ENCODE measurements around the gene ADCY4.
"Not testable (repeated sequence)": the region's sequence is repeated elsewhere in the genome, so short reads cannot be mapped to it uniquely, and the experiment has no call there.

ADCY4 gene

DNA sequence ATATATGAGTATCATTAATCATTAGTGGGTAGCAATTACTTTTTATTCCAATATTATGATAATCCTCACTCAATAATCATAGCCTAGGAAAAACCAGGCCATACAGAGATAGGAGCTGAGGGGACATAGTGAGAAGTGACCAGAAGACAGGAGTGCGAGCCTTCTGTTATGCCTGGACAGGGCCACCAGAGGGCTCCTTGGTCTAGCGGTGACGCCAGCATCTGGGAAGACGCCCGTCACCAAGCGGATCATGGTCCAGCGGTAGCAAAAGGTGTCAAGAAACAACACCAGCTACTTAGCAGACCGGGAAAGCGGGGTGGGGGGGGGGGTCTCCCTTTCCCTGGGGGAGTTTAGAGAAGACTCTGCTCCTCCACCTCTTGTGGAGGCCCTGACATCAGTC lies 7.0 kb downstream of the ADCY4 start:
- H3K36me3 ChIP-seq; H3K9me3 ChIP-seq (ENCODE audit: severe bottlenecking); H3K27me3 ChIP-seq (ENCODE audit: insufficient read depth, low read depth, severe bottlenecking); H3K27ac ChIP-seq; H3K4me3 ChIP-seq (ENCODE audit: low read depth, low read length): not testable (repeated sequence)
- TF ChIP-seq, protein P1, sequence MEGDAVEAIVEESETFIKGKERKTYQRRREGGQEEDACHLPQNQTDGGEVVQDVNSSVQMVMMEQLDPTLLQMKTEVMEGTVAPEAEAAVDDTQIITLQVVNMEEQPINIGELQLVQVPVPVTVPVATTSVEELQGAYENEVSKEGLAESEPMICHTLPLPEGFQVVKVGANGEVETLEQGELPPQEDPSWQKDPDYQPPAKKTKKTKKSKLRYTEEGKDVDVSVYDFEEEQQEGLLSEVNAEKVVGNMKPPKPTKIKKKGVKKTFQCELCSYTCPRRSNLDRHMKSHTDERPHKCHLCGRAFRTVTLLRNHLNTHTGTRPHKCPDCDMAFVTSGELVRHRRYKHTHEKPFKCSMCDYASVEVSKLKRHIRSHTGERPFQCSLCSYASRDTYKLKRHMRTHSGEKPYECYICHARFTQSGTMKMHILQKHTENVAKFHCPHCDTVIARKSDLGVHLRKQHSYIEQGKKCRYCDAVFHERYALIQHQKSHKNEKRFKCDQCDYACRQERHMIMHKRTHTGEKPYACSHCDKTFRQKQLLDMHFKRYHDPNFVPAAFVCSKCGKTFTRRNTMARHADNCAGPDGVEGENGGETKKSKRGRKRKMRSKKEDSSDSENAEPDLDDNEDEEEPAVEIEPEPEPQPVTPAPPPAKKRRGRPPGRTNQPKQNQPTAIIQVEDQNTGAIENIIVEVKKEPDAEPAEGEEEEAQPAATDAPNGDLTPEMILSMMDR (IDR thresholded peaks at IDR 0.05; ENCODE audit: low read depth, low read length): peak; percentile 41
- peak; percentile 69 for DNase-seq

DNA sequence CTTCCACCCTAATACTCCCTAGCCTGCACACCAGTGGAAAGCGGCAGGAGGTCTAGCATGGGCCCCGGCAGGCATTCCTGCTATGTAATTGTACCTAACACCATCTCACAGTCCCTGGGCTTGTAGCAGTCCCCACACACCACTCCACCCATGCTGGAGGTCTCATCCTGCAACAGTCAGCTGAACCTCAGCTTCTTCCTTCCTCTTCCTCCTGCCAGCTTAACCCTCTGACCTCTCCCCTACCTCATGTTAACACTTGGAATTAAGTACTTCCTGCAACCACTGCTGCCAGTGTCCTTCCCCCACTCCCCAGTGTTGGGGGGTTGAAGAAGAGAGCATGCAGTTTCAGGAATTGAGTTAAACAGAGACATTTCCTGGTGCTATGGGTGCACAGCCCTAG lies 7.6 kb downstream of the ADCY4 start:
- no peak for DNase-seq
- no peaks in the 10 kb centered on the region for H3K9me3 ChIP-seq (ENCODE audit: severe bottlenecking)
- H3K27me3 ChIP-seq (ENCODE audit: insufficient read depth, low read depth, severe bottlenecking): no peaks in the 10 kb centered on the region
- H3K27ac ChIP-seq: no peak overlapping the region
- no peaks in the 10 kb centered on the region for H3K36me3 ChIP-seq
- TF ChIP-seq, protein P1 (IDR thresholded peaks at IDR 0.05; ENCODE audit: low read depth, low read length): no peak
- H3K4me3 ChIP-seq (ENCODE audit: low read depth, low read length): no peak overlapping the region

DNA sequence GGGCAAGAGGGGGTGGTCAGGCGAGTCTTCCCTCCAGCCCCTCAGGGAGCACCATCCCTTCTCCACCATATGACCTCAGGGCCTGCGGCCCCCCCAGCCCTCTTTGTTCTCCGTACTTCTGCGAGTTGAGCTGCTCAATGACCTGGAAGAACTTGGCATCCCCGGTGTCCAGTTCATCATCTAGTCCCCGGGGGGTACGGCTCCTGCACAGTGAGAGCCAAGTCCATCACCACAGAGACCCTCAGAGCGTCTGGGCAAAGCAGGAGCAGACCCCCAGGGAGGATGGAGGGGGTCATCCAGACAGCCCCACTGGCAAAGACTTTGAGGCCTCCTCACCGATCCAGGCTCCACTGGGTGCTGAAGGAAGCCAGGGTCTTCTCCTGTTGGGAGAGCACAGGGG lies 8.9 kb downstream of the ADCY4 start:
- Histone ChIP-seq H3K4me3 (ENCODE audit: low read depth, low read length) (no peak overlapping the region), H3K27ac (no peak overlapping the region), H3K27me3 (ENCODE audit: insufficient read depth, low read depth, severe bottlenecking) (no peaks in the 10 kb centered on the region), H3K9me3 (ENCODE audit: severe bottlenecking) (no peaks in the 10 kb centered on the region), H3K36me3 (no peaks in the 10 kb centered on the region)
- no peak for DNase-seq
- TF ChIP-seq, protein P1 (IDR thresholded peaks at IDR 0.05; ENCODE audit: low read depth, low read length): no peak

DNA sequence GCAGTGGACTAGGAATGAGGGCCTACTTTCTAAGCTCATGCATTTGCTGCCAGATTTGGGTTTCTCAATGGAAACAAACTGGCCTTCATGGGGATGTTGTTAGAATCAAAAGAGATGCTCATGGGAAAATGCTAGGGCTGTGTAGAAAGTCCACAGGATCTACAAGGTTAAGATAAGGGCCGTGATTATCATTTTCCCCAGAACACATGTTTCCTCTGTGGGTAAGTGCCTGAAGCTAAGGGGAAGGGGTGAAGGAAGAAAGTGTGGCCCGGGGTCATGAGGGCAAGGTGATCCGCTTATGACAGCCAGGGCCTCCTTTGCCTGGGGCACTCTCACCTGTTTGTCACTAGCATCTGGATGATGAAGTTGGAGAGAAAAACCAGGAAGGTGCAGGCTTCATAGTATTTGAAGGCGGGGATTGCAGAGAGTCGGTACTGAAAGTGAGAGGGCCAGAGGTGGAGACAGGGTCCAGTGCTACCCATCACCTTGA lies 9.8 kb downstream of the ADCY4 start:
- H3K27me3 ChIP-seq (ENCODE audit: insufficient read depth, low read depth, severe bottlenecking): no peaks in the 10 kb centered on the region
- DNase-seq: no peak

DNA sequence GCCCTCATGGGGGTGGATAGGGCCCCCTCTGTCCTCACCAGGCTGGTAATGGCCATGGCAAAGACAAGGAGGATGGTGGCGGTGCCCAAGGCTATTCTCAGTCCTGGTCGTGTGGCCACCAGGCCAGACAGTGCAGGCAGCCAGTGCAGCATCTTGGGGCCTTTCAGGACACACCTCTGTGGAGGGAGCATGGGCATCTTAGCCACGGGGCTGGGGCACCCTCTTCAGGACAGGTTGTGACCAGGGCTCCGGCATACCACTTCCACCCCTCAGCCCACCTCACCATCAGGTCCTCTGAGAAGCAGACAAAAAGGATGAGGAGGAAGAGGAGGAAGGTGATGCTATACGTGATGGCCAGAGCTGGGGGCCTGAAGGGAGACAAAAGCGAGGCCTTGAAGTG lies 10.8 kb downstream of the ADCY4 start:
- H3K27ac ChIP-seq: no peak overlapping the region
- DNase-seq: no peak
- H3K4me3 ChIP-seq (ENCODE audit: low read depth, low read length): no peak overlapping the region
- H3K27me3 ChIP-seq (ENCODE audit: insufficient read depth, low read depth, severe bottlenecking): no peaks in the 10 kb centered on the region
- H3K9me3 ChIP-seq (ENCODE audit: severe bottlenecking): no peaks in the 10 kb centered on the region
- TF ChIP-seq, protein P1 (IDR thresholded peaks at IDR 0.05; ENCODE audit: low read depth, low read length): no peak
- no peaks in the 10 kb centered on the region for H3K36me3 ChIP-seq

More for the DNA sequence above, 9.8 kb downstream of the ADCY4 start:
- Histone ChIP-seq H3K4me3 (ENCODE audit: low read depth, low read length) (no peak overlapping the region), H3K27ac (peak overlapping the region; percentile 20; the same call in 1 of the 2 replicates), H3K36me3 (no peaks in the 10 kb centered on the region), H3K9me3 (ENCODE audit: severe bottlenecking) (no peaks in the 10 kb centered on the region)
- TF ChIP-seq, protein P1 (IDR thresholded peaks at IDR 0.05; ENCODE audit: low read depth, low read length): no peak

DNA sequence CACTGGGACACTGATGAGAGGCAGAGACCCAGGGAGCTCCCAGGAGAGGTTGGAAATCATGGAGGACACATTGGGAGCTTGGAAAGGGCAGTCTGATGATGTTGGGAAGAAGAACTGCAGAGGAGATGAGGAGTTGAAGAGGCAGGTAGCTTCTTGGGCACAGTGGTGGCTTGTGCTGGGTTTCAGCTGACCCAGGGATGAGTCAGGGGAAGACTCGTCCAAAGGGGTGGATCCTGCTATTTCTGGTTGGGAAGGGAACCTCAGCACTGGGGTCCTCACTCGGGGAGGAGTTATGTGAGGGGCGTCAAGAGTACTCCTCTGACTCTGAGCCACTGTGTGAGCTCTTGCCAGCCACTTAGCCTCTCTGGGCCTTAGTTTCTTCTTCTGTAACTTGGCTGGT lies 11.5 kb downstream of the ADCY4 start:
- Histone ChIP-seq H3K27ac (no peak overlapping the region), H3K4me3 (ENCODE audit: low read depth, low read length) (no peak overlapping the region), H3K36me3 (no peaks in the 10 kb centered on the region), H3K27me3 (ENCODE audit: insufficient read depth, low read depth, severe bottlenecking) (no peaks in the 10 kb centered on the region), H3K9me3 (ENCODE audit: severe bottlenecking) (no peaks in the 10 kb centered on the region)
- TF ChIP-seq, protein P1 (IDR thresholded peaks at IDR 0.05; ENCODE audit: low read depth, low read length): no peak
- DNase-seq: no peak

Measured in WERI-Rb-1 (cell line).